ENCODE data around the gene PCDHGA5.
"Not testable (repeated sequence)": the region's sequence is repeated elsewhere in the genome, so short reads cannot be mapped to it uniquely, and the experiment has no call there.

PCDHGA5 gene

DNA sequence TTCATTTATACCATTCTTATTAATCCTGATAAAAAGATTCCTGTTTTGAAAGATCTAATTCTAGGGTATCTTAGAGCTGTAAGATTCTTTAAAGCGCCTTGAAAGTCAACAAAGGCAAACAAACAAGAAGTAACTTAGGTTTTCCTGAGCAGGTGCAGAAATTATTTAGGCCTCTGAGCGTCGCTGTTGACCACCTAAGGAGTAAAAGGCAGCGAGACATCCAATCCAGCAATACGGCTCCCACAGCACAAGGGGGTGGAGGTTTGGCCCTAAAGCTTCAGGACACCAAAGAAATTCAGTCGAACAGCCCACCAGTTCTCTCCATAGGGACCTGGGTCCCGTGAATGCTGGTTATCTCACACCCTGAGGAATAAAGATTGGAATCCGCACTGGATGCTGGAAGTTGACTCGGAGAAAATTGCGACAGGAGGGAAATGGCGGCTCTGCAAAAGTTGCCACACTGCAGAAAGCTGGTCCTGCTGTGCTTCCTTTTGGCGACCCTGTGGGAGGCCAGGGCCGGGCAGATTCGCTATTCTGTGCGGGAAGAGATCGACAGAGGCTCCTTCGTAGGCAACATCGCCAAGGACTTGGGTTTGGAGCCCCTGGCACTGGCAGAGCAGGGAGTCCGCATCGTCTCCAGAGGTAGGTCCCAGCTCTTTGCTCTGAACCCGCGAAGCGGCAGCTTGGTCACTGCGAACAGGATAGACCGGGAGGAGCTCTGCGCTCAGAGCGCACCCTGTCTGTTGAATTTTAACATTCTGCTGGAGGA, 25.2 kb upstream of the PCDHGA5 start, which contains the start of gene PCDHGA2:
PCDHGA2 (plus strand) TSS at position 223 of the 769 bp plus-strand sequence.
- H3K9ac ChIP-seq (ENCODE audit: low read length): no peak within 1 kb of the TSS
- peaks cover 30% of the 10 kb centered on the region for H3K9me3 ChIP-seq (ENCODE audit: control insufficient read depth, low read depth, low read length)
- H3K4me3 ChIP-seq (ENCODE audit: low read length): no peak within 1 kb of the TSS
- H3K4me1 ChIP-seq (ENCODE audit: control insufficient read depth, low read depth, low read length): no peaks in the 10 kb centered on the region
- H3K27ac ChIP-seq (ENCODE audit: low read length): no peak within 1 kb of the TSS
- H3K36me3 ChIP-seq (ENCODE audit: control insufficient read depth, low read depth, low read length): no peaks in the 10 kb centered on the region
- no peaks in the 10 kb centered on the region for H3K27me3 ChIP-seq (ENCODE audit: control insufficient read depth, insufficient read depth, low read length)

- not testable (repeated sequence) for H3K9ac ChIP-seq (ENCODE audit: low read length); H3K36me3 ChIP-seq (ENCODE audit: control insufficient read depth, low read depth, low read length); H3K4me1 ChIP-seq (ENCODE audit: control insufficient read depth, low read depth, low read length); H3K27me3 ChIP-seq (ENCODE audit: control insufficient read depth, insufficient read depth, low read length); H3K27ac ChIP-seq (ENCODE audit: low read length); H3K4me3 ChIP-seq (ENCODE audit: low read length)
- peaks cover 40% of the 10 kb centered on the region for H3K9me3 ChIP-seq (ENCODE audit: control insufficient read depth, low read depth, low read length)
Measured at GRCh38 chr5:141340781-141341354, 23.1 kb upstream of the PCDHGA5 start.

DNA sequence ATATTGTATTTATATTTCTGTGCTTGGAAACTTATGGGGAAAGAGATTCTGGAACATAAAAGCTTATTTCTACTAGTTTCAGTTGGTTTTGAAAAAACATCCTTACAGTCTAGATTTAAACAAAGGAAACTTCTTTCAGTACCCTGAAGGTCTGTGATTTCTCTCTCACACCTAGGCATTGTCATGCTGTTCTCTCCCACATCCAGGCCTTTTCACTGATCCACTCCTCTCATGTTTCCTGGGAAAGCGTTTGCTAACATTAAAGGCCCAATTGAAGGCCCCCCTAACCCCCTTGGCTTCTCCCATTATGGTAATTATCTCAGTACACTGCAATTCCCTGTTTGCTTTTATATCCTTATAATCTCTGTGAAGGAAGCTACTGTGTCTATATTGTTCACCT, 21.2 kb upstream of the PCDHGA5 start:
- Histone ChIP-seq H3K27me3 (ENCODE audit: control insufficient read depth, insufficient read depth, low read length) (no peaks in the 10 kb centered on the region), H3K4me1 (ENCODE audit: control insufficient read depth, low read depth, low read length) (no peaks in the 10 kb centered on the region), H3K9me3 (ENCODE audit: control insufficient read depth, low read depth, low read length) (peaks cover 40% of the 10 kb centered on the region), H3K27ac (ENCODE audit: low read length) (no peak overlapping the region), H3K36me3 (ENCODE audit: control insufficient read depth, low read depth, low read length) (no peaks in the 10 kb centered on the region), H3K4me3 (ENCODE audit: low read length) (no peak overlapping the region), H3K9ac (ENCODE audit: low read length) (no peak overlapping the region)

GRCh38 chr5:141343242-141343952, 20.6 kb upstream of the PCDHGA5 start, which contains the start of gene PCDHGA3:
Gene PCDHGA3, plus strand, starts transcription at chr5:141343829. Its CDS starts 205 bp downstream, at chr5:141344034.
- H3K9ac ChIP-seq (ENCODE audit: low read length): no peak within 1 kb of the TSS
- H3K4me3 ChIP-seq (ENCODE audit: low read length): no peak within 1 kb of the TSS

GRCh38 chr5:141343953-141344463, 20.0 kb upstream of the PCDHGA5 start:
- peaks cover 32% of the 10 kb centered on the region for H3K9me3 ChIP-seq (ENCODE audit: control insufficient read depth, low read depth, low read length)
- no peak overlapping the region for H3K4me3 ChIP-seq (ENCODE audit: low read length)

More at GRCh38 chr5:141343242-141343952, 20.6 kb upstream of the PCDHGA5 start, which contains the start of gene PCDHGA3:
- H3K27me3 ChIP-seq (ENCODE audit: control insufficient read depth, insufficient read depth, low read length): no peaks in the 10 kb centered on the region
- H3K36me3 ChIP-seq (ENCODE audit: control insufficient read depth, low read depth, low read length): no peaks in the 10 kb centered on the region
- peaks cover 36% of the 10 kb centered on the region for H3K9me3 ChIP-seq (ENCODE audit: control insufficient read depth, low read depth, low read length)
- no peaks in the 10 kb centered on the region for H3K4me1 ChIP-seq (ENCODE audit: control insufficient read depth, low read depth, low read length)
- no peak within 1 kb of the TSS for H3K27ac ChIP-seq (ENCODE audit: low read length)

GRCh38 chr5:141345327-141345726, 18.6 kb upstream of the PCDHGA5 start:
- H3K9me3 ChIP-seq (ENCODE audit: control insufficient read depth, low read depth, low read length): peaks cover 21% of the 10 kb centered on the region
- no peaks in the 10 kb centered on the region for H3K36me3 ChIP-seq (ENCODE audit: control insufficient read depth, low read depth, low read length)
- no peak overlapping the region for H3K9ac ChIP-seq (ENCODE audit: low read length)
- no peaks in the 10 kb centered on the region for H3K27me3 ChIP-seq (ENCODE audit: control insufficient read depth, insufficient read depth, low read length)
- H3K27ac ChIP-seq (ENCODE audit: low read length): no peak overlapping the region
- no peak overlapping the region for H3K4me3 ChIP-seq (ENCODE audit: low read length)
- H3K4me1 ChIP-seq (ENCODE audit: control insufficient read depth, low read depth, low read length): no peaks in the 10 kb centered on the region

More at GRCh38 chr5:141343953-141344463, 20.0 kb upstream of the PCDHGA5 start:
- no peaks in the 10 kb centered on the region for H3K27me3 ChIP-seq (ENCODE audit: control insufficient read depth, insufficient read depth, low read length)
- no peak overlapping the region for H3K9ac ChIP-seq (ENCODE audit: low read length)
- no peaks in the 10 kb centered on the region for H3K36me3 ChIP-seq (ENCODE audit: control insufficient read depth, low read depth, low read length)
- no peaks in the 10 kb centered on the region for H3K4me1 ChIP-seq (ENCODE audit: control insufficient read depth, low read depth, low read length)
- no peak overlapping the region for H3K27ac ChIP-seq (ENCODE audit: low read length)

DNA sequence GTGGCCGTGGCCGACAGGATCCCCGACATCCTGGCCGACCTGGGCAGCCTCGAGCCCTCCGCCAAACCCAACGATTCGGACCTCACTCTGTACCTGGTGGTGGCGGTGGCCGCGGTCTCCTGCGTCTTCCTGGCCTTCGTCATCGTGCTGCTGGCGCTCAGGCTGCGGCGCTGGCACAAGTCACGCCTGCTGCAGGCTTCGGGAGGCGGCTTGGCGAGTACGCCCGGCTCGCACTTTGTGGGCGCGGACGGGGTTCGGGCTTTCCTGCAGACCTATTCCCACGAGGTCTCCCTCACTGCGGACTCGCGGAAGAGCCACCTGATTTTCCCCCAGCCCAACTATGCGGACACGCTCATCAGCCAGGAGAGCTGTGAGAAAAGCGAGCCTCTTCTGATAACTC, 17.9 kb upstream of the PCDHGA5 start:
- H3K9me3 ChIP-seq (ENCODE audit: control insufficient read depth, low read depth, low read length): peaks cover 19% of the 10 kb centered on the region
- H3K4me3 ChIP-seq (ENCODE audit: low read length); H3K4me1 ChIP-seq (ENCODE audit: control insufficient read depth, low read depth, low read length); H3K36me3 ChIP-seq (ENCODE audit: control insufficient read depth, low read depth, low read length); H3K27ac ChIP-seq (ENCODE audit: low read length); H3K27me3 ChIP-seq (ENCODE audit: control insufficient read depth, insufficient read depth, low read length); H3K9ac ChIP-seq (ENCODE audit: low read length): not testable (repeated sequence)

DNA sequence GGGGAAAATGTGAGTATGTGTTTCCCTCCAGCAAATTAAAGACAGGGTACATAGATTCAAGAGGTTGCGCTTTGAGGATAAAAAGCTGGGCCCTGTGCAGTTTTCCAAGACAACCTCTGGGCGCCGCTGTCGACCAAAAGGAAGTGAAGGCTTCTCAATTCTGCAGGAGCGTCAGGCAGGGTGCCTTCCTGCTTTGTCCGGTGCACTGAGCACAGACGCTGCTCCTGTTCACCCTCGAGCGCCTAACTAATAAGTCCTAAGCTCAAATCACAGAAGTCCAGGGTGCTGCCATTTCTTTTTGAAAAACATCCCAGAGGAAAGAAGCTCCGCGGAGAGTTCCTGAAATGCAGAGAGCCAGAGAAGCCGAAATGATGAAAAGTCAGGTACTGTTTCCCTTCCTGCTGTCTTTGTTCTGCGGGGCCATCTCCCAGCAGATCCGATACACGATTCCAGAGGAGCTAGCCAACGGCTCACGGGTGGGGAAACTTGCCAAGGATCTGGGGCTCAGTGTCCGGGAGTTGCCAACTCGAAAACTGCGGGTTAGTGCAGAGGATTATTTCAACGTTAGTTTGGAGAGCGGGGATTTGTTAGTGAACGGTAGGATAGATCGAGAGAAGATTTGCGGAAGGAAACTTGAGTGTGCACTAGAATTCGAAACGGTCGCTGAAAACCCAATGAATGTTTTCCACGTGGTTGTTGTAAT, 13.9 kb upstream of the PCDHGA5 start, which contains the start of gene PCDHGB1:
PCDHGB1 (plus strand) TSS at position 183 of the 703 bp plus-strand sequence; CDS start at position 345, 162 bp downstream.
- Histone ChIP-seq H3K9ac (ENCODE audit: low read length) (peak within 1 kb of the TSS; percentile 19), H3K4me1 (ENCODE audit: control insufficient read depth, low read depth, low read length) (no peaks in the 10 kb centered on the region), H3K27me3 (ENCODE audit: control insufficient read depth, insufficient read depth, low read length) (no peaks in the 10 kb centered on the region), H3K4me3 (ENCODE audit: low read length) (peak within 1 kb of the TSS; percentile 42), H3K9me3 (ENCODE audit: control insufficient read depth, low read depth, low read length) (peaks cover 12% of the 10 kb centered on the region), H3K36me3 (ENCODE audit: control insufficient read depth, low read depth, low read length) (no peaks in the 10 kb centered on the region), H3K27ac (ENCODE audit: low read length) (no peak within 1 kb of the TSS)

DNA sequence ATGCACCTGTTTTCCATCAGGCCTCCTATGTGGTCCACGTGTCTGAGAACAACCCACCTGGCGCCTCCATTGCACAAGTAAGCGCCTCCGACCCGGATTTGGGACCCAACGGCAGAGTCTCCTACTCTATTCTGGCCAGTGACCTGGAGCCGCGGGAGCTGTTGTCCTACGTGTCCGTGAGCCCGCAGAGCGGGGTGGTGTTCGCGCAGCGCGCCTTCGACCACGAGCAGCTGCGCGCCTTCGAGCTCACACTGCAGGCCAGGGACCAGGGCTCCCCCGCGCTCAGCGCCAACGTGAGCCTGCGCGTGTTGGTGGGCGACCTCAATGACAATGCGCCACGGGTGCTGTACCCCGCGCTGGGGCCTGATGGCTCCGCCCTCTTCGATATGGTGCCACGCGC, 12.4 kb upstream of the PCDHGA5 start:
- H3K4me3 ChIP-seq (ENCODE audit: low read length): no peak overlapping the region
- no peak overlapping the region for H3K9ac ChIP-seq (ENCODE audit: low read length)
- H3K9me3 ChIP-seq (ENCODE audit: control insufficient read depth, low read depth, low read length): peaks cover 14% of the 10 kb centered on the region
- H3K27ac ChIP-seq (ENCODE audit: low read length): no peak overlapping the region
- no peaks in the 10 kb centered on the region for H3K36me3 ChIP-seq (ENCODE audit: control insufficient read depth, low read depth, low read length)
- no peaks in the 10 kb centered on the region for H3K27me3 ChIP-seq (ENCODE audit: control insufficient read depth, insufficient read depth, low read length)
- no peaks in the 10 kb centered on the region for H3K4me1 ChIP-seq (ENCODE audit: control insufficient read depth, low read depth, low read length)

DNA sequence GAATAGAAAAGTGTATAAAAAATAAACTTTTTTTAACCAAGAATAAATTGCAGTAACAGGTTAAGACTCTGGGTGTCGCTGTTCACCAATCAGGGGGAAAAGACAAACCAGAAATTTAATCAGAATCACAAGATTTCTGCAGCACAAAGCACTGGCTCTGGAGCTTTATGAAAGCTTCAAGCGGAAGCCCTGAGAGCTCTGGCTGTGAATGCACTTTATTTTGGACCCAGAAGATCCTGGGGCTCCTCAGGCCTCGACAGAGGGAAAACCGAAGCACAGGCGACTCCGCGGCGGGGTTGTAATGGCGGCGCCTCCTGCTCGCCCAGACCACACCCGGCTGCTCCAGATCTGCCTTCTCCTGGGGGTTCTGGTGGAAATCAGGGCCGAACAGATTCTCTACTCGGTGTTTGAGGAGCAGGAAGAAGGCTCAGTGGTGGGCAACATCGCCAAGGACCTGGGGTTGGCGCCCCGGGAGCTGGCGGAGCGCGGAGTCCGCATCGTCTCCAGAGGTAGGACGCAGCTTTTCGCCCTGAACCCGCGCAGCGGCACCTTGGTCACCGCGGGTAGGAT, 9.0 kb upstream of the PCDHGA5 start, which contains the start of gene PCDHGA4:
PCDHGA4 (plus strand) TSS at position 122 of the 570 bp plus-strand sequence; CDS start at position 209, 87 bp downstream.
- Histone ChIP-seq H3K4me1 (ENCODE audit: control insufficient read depth, low read depth, low read length) (no peaks in the 10 kb centered on the region), H3K9me3 (ENCODE audit: control insufficient read depth, low read depth, low read length) (peaks cover 21% of the 10 kb centered on the region), H3K9ac (ENCODE audit: low read length) (no peak within 1 kb of the TSS), H3K27me3 (ENCODE audit: control insufficient read depth, insufficient read depth, low read length) (no peaks in the 10 kb centered on the region), H3K4me3 (ENCODE audit: low read length) (no peak within 1 kb of the TSS), H3K36me3 (ENCODE audit: control insufficient read depth, low read depth, low read length) (no peaks in the 10 kb centered on the region), H3K27ac (ENCODE audit: low read length) (no peak within 1 kb of the TSS)

Data from iPS-18a (cell line).